ENCODE measurements around the gene TMEM164. TPM values are rescaled to one million over a fixed set of nuclear protein-coding genes. Genes with fewer than 3 reads are reported as not detected.

The TMEM164 gene
- total and polyA plus RNA-seq, 10 of the 15 experiments (the other 5 are each of a cell fraction or from before 2014, with no cell fraction given) = 0.61 to 18.3 (median 7.0) TPM

DNA sequence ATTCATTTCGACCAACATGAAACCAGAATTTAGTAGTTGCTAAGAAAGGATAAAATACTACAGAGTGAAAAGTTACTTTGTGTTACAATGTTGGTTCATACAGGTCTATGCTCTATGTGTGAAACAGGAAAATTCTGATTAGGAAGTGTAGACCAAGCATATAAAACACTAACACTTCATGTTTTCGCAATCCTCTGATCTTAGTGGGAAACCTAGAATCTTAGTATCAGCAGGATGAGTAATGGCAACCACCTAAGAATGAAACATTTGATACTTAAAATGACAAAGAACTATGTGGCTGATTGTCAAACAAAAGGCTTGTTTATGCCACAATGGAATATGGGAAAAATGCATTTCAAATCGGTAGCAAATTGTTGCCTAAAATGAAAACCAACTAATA is 198.9 kb downstream of the TMEM164 start:
- no peak overlapping the region for H3K9ac ChIP-seq (ENCODE audit: control insufficient read depth, insufficient read depth, low read length)
- H2AFZ ChIP-seq (ENCODE audit: control insufficient read depth, low read depth, low read length) = no peak overlapping the region
- SMC1A ChIA-PET (ENCODE audit: uncharacterized antibody, unreplicated experiment) = no interaction called here
- no peak overlapping the region for H3K4me3 ChIP-seq
- no peaks in the 10 kb centered on the region for H3K9me3 ChIP-seq (replicated peaks; ENCODE audit: control insufficient read depth, insufficient read depth, low read length)
- BruUV-seq (replicated peaks) = no TSS peak
- no peak for FAIRE-seq
- no peaks in the 10 kb centered on the region for H3K4me1 ChIP-seq (ENCODE audit: control insufficient read depth, insufficient read depth, low read length)
- H3K36me3 ChIP-seq (ENCODE audit: control insufficient read depth in 2 of 2, insufficient read depth in 2 of 2, low read length in 1 of 2) = no peaks in the 10 kb centered on the region
- intact Hi-C loops (cut with micrococcal nuclease; ENCODE audit: unreplicated experiment) = no loop called here
- 69% methylated on average over 3 of the region's 3 CpGs for WGBS (ENCODE audit: insufficient coverage, insufficient replicate concordance, low lambda C conversion rate, missing lambda C conversion rate)
- POLR2A ChIA-PET = no interaction called here
- TF ChIP-seq, protein P1, sequence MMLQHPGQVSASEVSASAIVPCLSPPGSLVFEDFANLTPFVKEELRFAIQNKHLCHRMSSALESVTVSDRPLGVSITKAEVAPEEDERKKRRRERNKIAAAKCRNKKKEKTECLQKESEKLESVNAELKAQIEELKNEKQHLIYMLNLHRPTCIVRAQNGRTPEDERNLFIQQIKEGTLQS (IDR thresholded peaks at IDR 0.05; ENCODE audit: borderline replicate concordance, extremely low read depth, low read depth, low read length) = no peak
- no peak for TF ChIP-seq SPI1 (IDR thresholded peaks at IDR 0.05; ENCODE audit: borderline replicate concordance, insufficient read depth, low read depth, low read length)
- no peak for TF ChIP-seq EED (IDR thresholded peaks at IDR 0.05; ENCODE audit: low read depth)
- no peak for TF ChIP-seq HCFC1 (IDR thresholded peaks at IDR 0.05; ENCODE audit: low read length)
- no peak for TF ChIP-seq SMAD5 (IDR thresholded peaks at IDR 0.05; ENCODE audit: low read depth)
- TF ChIP-seq, protein P2, sequence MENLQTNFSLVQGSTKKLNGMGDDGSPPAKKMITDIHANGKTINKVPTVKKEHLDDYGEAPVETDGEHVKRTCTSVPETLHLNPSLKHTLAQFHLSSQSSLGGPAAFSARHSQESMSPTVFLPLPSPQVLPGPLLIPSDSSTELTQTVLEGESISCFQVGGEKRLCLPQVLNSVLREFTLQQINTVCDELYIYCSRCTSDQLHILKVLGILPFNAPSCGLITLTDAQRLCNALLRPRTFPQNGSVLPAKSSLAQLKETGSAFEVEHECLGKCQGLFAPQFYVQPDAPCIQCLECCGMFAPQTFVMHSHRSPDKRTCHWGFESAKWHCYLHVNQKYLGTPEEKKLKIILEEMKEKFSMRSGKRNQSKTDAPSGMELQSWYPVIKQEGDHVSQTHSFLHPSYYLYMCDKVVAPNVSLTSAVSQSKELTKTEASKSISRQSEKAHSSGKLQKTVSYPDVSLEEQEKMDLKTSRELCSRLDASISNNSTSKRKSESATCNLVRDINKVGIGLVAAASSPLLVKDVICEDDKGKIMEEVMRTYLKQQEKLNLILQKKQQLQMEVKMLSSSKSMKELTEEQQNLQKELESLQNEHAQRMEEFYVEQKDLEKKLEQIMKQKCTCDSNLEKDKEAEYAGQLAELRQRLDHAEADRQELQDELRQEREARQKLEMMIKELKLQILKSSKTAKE (IDR thresholded peaks at IDR 0.05; ENCODE audit: low read depth, poor library complexity, severe bottlenecking) = no peak
- TF ChIP-seq, protein P3, sequence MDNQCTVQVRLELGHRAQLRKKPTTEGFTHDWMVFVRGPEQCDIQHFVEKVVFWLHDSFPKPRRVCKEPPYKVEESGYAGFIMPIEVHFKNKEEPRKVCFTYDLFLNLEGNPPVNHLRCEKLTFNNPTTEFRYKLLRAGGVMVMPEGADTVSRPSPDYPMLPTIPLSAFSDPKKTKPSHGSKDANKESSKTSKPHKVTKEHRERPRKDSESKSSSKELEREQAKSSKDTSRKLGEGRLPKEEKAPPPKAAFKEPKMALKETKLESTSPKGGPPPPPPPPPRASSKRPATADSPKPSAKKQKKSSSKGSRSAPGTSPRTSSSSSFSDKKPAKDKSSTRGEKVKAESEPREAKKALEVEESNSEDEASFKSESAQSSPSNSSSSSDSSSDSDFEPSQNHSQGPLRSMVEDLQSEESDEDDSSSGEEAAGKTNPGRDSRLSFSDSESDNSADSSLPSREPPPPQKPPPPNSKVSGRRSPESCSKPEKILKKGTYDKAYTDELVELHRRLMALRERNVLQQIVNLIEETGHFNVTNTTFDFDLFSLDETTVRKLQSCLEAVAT (IDR thresholded peaks at IDR 0.05) = no peak
- TF ChIP-seq SREBF2 (IDR thresholded peaks at IDR 0.05; ENCODE audit: low read length) = no peak
- no peak for TF ChIP-seq POLR2AphosphoS5 (IDR thresholded peaks at IDR 0.05; ENCODE audit: low read length)
- TF ChIP-seq TCF12 (IDR thresholded peaks at IDR 0.05; ENCODE audit: low read depth, low read length) = no peak
- TF ChIP-seq, protein P4, sequence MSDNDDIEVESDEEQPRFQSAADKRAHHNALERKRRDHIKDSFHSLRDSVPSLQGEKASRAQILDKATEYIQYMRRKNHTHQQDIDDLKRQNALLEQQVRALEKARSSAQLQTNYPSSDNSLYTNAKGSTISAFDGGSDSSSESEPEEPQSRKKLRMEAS (IDR thresholded peaks at IDR 0.05; ENCODE audit: low read depth, low read length) = no peak
- no peaks in the 10 kb centered on the region for H3K79me2 ChIP-seq (ENCODE audit: control insufficient read depth, insufficient read depth, low read length)
- no peak for ATAC-seq
- in situ Hi-C loops (cut with MboI) = no loop called here
- no peak overlapping the region for H3K27ac ChIP-seq (ENCODE audit: control insufficient read depth, insufficient read depth)
- no peaks in the 10 kb centered on the region for H3K27me3 ChIP-seq (replicated peaks in 1 of 2; ENCODE audit: control insufficient read depth in 2 of 2, insufficient read depth in 2 of 2, low read length in 1 of 2)
- DNase-seq (ENCODE audit: low read depth, low spot score) = no peak
- H3K4me2 ChIP-seq (ENCODE audit: control insufficient read depth, insufficient read depth) = no peak overlapping the region
- RAD21 ChIA-PET (ENCODE audit: unreplicated experiment) = no interaction called here
- CTCF ChIA-PET = interaction anchor here (1.0 to 2.1 kb wide), 2 partner anchors 41 to 55 kb away, joined by 3 to 5 read pairs; no protein-coding TSS in a partner anchor
- no peaks in the 10 kb centered on the region for H4K20me1 ChIP-seq (ENCODE audit: control insufficient read depth, insufficient read depth)

Data from GM12878 (cell line).